ENCODE measurements around the gene DUSP2.

DNA sequence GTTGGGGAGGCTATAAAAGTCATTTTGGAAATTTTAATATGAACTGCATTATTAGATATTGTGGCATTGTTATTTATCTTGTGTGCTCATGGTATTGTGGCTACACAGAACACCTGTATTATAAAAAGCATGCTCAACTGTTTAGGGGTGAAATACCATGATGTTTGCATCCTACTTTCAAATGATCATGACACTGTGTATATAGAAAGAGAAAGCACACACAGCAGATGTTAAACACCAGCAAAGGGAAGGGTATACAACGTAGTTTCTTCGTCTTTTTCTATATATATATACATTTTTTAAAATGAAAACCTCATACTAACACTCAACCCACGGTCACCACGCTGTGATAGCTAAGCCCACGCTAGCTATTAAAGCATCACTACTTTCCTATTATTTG, 36.3 kb upstream of the DUSP2 start:
- TF ChIP-seq POLR2AphosphoS5 (IDR thresholded peaks at IDR 0.05): no peak
- TF ChIP-seq, protein P1, sequence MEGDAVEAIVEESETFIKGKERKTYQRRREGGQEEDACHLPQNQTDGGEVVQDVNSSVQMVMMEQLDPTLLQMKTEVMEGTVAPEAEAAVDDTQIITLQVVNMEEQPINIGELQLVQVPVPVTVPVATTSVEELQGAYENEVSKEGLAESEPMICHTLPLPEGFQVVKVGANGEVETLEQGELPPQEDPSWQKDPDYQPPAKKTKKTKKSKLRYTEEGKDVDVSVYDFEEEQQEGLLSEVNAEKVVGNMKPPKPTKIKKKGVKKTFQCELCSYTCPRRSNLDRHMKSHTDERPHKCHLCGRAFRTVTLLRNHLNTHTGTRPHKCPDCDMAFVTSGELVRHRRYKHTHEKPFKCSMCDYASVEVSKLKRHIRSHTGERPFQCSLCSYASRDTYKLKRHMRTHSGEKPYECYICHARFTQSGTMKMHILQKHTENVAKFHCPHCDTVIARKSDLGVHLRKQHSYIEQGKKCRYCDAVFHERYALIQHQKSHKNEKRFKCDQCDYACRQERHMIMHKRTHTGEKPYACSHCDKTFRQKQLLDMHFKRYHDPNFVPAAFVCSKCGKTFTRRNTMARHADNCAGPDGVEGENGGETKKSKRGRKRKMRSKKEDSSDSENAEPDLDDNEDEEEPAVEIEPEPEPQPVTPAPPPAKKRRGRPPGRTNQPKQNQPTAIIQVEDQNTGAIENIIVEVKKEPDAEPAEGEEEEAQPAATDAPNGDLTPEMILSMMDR (IDR thresholded peaks at IDR 0.05): no peak
- no peak for TF ChIP-seq POLR2A (IDR thresholded peaks at IDR 0.05)
- no peak for TF ChIP-seq EP300 (IDR thresholded peaks at IDR 0.05)
